HepG2 (cell line): Measurements from ENCODE around the gene CPEB3. TPM values are rescaled to one million over a fixed set of nuclear protein-coding genes. Genes with fewer than 3 reads are reported as not detected.

Experiments
- CAMTA2 ChIP-seq: sonication (generic); formaldehyde crosslinking; IDR thresholded peaks from 2 replicates; pipeline ENCODE4 v1.4.0; 2020; ENCODE audit warnings: mild to moderate bottlenecking, missing genetic modification reagents, borderline replicate concordance
- CENPT ChIP-seq: sonication (generic); formaldehyde crosslinking; IDR thresholded peaks from 2 replicates; pipeline ENCODE4 v1.8.0; 2022; ENCODE audit warnings: low read depth, mild to moderate bottlenecking, moderate library complexity, missing genetic modification reagents
- CREB1 ChIP-seq, 2 experiments: fragments of 450-650 bp in 1 of 2; IDR thresholded peaks; 2 replicates each; pipeline ENCODE4 v1.6.1; 2016 to 2017; ENCODE audit warnings: control low read depth in 1 of 2, mild to moderate bottlenecking in 1 of 2, missing compliant biosample characterization in 1 of 2, missing genetic modification characterization in 1 of 2
- ISL2 ChIP-seq: sonication (generic); formaldehyde crosslinking; IDR thresholded peaks from 2 replicates; pipeline ENCODE4 v1.5.0; 2020; ENCODE audit warnings: missing genetic modification reagents
- MTA3 ChIP-seq: sonication (generic); formaldehyde crosslinking; IDR thresholded peaks from 2 replicates; pipeline ENCODE4 v1.4.0; 2020; ENCODE audit warnings: missing genetic modification reagents
- MZF1 ChIP-seq: sonication (generic); formaldehyde crosslinking; IDR thresholded peaks from 2 replicates; pipeline ENCODE4 v1.8.1; 2023; ENCODE audit warnings: mild to moderate bottlenecking, missing genetic modification reagents, borderline replicate concordance
- SIX1 ChIP-seq: sonication (generic); formaldehyde crosslinking; IDR thresholded peaks from 2 replicates; pipeline ENCODE4 v1.4.0; 2020; ENCODE audit warnings: missing genetic modification reagents, borderline replicate concordance
- SP140L ChIP-seq: sonication (generic); formaldehyde crosslinking; IDR thresholded peaks from 2 replicates; pipeline ENCODE4 v1.4.0; 2020; ENCODE audit warnings: missing genetic modification reagents, borderline replicate concordance
- TSC22D2 ChIP-seq: sonication (generic); formaldehyde crosslinking; IDR thresholded peaks from 2 replicates; pipeline ENCODE4 v1.5.1; 2020; ENCODE audit warnings: missing genetic modification reagents, mild to moderate bottlenecking, borderline replicate concordance
- ZFP90 ChIP-seq: sonication (generic); formaldehyde crosslinking; IDR thresholded peaks from 2 replicates; pipeline ENCODE4 v1.8.0; 2022; ENCODE audit warnings: missing genetic modification reagents, mild to moderate bottlenecking, inconsistent platforms, borderline replicate concordance
- ZHX2 ChIP-seq, 2 experiments: sonication (generic) in 1 of 2; formaldehyde crosslinking in 1 of 2; IDR thresholded peaks; 2 replicates each; pipeline versions ENCODE4 v1.6.1 to v1.9.0; 2014 to 2022; ENCODE audit warnings: antibody characterized with exemption in 1 of 2, borderline replicate concordance in 1 of 2, inconsistent platforms in 1 of 2, low read depth in 1 of 2, missing genetic modification reagents in 1 of 2
- ZNF17 ChIP-seq: sonication (generic); formaldehyde crosslinking; IDR thresholded peaks from 2 replicates; pipeline ENCODE4 v1.5.0; 2020; ENCODE audit warnings: mild to moderate bottlenecking, missing genetic modification reagents
- ZNF251 ChIP-seq: sonication (generic); formaldehyde crosslinking; IDR thresholded peaks from 2 replicates; pipeline ENCODE4 v1.9.0; 2021; ENCODE audit warnings: mild to moderate bottlenecking, missing genetic modification reagents
- ZNF367 ChIP-seq: sonication (generic); formaldehyde crosslinking; IDR thresholded peaks from 2 replicates; pipeline ENCODE4 v1.4.0; 2020; ENCODE audit warnings: missing genetic modification reagents, borderline replicate concordance
- ZNF382 ChIP-seq: sonication (generic); formaldehyde crosslinking; IDR thresholded peaks from 2 replicates; pipeline ENCODE4 v1.5.0; 2020; ENCODE audit warnings: missing genetic modification reagents, mild to moderate bottlenecking, borderline replicate concordance
- ZNF598 ChIP-seq: sonication (generic); formaldehyde crosslinking; IDR thresholded peaks from 2 replicates; pipeline ENCODE4 v1.5.1; 2020; ENCODE audit warnings: mild to moderate bottlenecking, missing genetic modification reagents, borderline replicate concordance
- ZNF670 ChIP-seq: sonication (generic); formaldehyde crosslinking; IDR thresholded peaks from 2 replicates; pipeline ENCODE4 v1.8.0; 2022; ENCODE audit warnings: mild to moderate bottlenecking, missing genetic modification reagents, borderline replicate concordance
- polyA plus RNA-seq, 8 experiments: library from polyadenylated mRNA; depleted of rRNA in 3 of 8; stranded (reverse) in 7 of 8; unstranded in 1 of 8; fragments of >200 nt; fragmentation: Illumina TruSeq in 4 of 8; extraction: Trizol in 4 of 8; gene quantifications; 2 replicates each; pipeline versions ENCODE4 v1.2.1 to v1.2.3, GENCODE V29; 2011 to 2016; ENCODE audit warnings: low read depth in 4 of 8, missing spikeins in 1 of 8, mixed read lengths in 1 of 8; ENCODE audit not compliant: insufficient read depth in 1 of 8
- total RNA-seq, 5 experiments: library from RNA; depleted of rRNA; stranded (reverse); fragments of >200 nt; fragmentation: Illumina TruSeq; extraction: Trizol; gene quantifications; 2 replicates each; pipeline ENCODE4 v1.2.3, GENCODE V29; 2016; ENCODE audit warnings: low read depth in 1 of 5
- TF ChIP-seq, protein P1 (sequence below), 2 experiments: sonication (generic) in 1 of 2; formaldehyde crosslinking in 1 of 2; IDR thresholded peaks; 2 replicates each; pipeline versions ENCODE4 v1.5.1 to v1.6.1; 2011 to 2020; ENCODE audit warnings: borderline replicate concordance in 1 of 2, low read depth in 1 of 2, low read length in 1 of 2, mild to moderate bottlenecking in 1 of 2, missing genetic modification reagents in 1 of 2, moderate library complexity in 1 of 2
- TF ChIP-seq, protein P2 (sequence below): sonication (generic); formaldehyde crosslinking; IDR thresholded peaks from 2 replicates; pipeline ENCODE4 v1.5.0; 2020; ENCODE audit warnings: missing genetic modification reagents, mild to moderate bottlenecking, borderline replicate concordance

CPEB3 gene
- total and polyA plus RNA-seq, 2 of the 13 experiments (the other 11 are each of a cell fraction or from before 2014, with no cell fraction given), result 0.66 to 0.70 TPM

DNA sequence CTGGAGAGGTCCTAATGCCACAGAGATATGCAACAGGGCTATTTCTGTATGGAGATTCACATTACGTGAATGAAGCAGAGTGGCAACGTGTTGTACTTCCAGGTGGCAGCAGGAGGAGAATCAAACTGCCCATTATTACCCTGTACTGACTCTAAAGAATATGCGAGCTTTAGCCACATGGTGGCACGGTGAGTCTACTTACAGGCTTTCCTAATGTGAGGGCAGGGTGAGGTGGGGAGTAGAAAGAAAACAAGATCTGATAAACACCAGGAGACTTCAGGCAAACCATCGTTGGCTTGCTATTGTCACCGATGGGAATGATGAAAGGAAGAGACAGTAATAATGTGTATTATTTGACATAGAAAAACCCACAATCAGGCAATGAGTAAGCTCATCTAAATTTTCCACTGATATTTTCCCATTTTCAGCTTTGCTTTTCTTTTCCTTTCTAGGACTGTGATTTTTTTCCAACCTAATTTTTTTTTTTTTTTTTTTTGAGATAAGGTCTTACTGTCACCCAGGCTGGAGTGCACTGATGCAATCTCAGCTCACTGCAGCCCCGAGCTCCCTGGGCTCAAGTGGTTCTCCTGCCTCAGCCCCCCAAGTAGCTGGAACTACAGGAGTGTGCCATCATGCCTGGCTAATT, 203.0 kb downstream of the CPEB3 start (continued):
- TF ChIP-seq CAMTA2 (CRISPR knock-in tag), result no peak
- no peak for TF ChIP-seq ZNF598 (CRISPR knock-in tag)
- TF ChIP-seq ZNF17 (CRISPR knock-in tag), result no peak
- TF ChIP-seq SP140L (CRISPR knock-in tag), result no peak
- no peak for TF ChIP-seq MTA3 (CRISPR knock-in tag)
- TF ChIP-seq ISL2 (CRISPR knock-in tag), result no peak
- TF ChIP-seq, protein P1, sequence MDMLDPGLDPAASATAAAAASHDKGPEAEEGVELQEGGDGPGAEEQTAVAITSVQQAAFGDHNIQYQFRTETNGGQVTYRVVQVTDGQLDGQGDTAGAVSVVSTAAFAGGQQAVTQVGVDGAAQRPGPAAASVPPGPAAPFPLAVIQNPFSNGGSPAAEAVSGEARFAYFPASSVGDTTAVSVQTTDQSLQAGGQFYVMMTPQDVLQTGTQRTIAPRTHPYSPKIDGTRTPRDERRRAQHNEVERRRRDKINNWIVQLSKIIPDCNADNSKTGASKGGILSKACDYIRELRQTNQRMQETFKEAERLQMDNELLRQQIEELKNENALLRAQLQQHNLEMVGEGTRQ (IDR thresholded peaks at IDR 0.05; ENCODE audit: low read depth, low read length), result no peak
- TF ChIP-seq, protein P1 (CRISPR knock-in tag; IDR thresholded peaks at IDR 0.05; ENCODE audit: borderline replicate concordance), result no peak
- no peak for TF ChIP-seq ZNF382 (CRISPR knock-in tag)
- TF ChIP-seq CENPT (CRISPR knock-in tag), result no peak
- no peak for TF ChIP-seq ZNF251 (CRISPR knock-in tag)
- no peak for TF ChIP-seq ZHX2 (IDR thresholded peaks at IDR 0.05; ENCODE audit: low read depth)
- TF ChIP-seq ZHX2 (CRISPR knock-in tag; IDR thresholded peaks at IDR 0.05; ENCODE audit: borderline replicate concordance), result no peak
- TF ChIP-seq MZF1 (CRISPR knock-in tag), result no peak
- TF ChIP-seq ZNF367, result no peak
- TF ChIP-seq, protein P2, sequence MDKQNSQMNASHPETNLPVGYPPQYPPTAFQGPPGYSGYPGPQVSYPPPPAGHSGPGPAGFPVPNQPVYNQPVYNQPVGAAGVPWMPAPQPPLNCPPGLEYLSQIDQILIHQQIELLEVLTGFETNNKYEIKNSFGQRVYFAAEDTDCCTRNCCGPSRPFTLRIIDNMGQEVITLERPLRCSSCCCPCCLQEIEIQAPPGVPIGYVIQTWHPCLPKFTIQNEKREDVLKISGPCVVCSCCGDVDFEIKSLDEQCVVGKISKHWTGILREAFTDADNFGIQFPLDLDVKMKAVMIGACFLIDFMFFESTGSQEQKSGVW (CRISPR knock-in tag), result no peak
- TF ChIP-seq SIX1 (CRISPR knock-in tag), result no peak
- no peak for TF ChIP-seq TSC22D2 (CRISPR knock-in tag)
- TF ChIP-seq ZNF670 (CRISPR knock-in tag), result no peak
- no peak for TF ChIP-seq CREB1 (IDR thresholded peaks at IDR 0.05)
- 0 out of 2 replicates have a peak, but pooled peaks have one; percentile 31 for TF ChIP-seq CREB1 (CRISPR knock-in tag; IDR thresholded peaks at IDR 0.05)
- TF ChIP-seq ZFP90 (CRISPR knock-in tag), result no peak
